HepG2 (cell line): ENCODE measurements around the gene PCP4L1. TPM values are rescaled to one million over a fixed set of nuclear protein-coding genes. Genes with fewer than 3 reads are reported as not detected.

ENCODE experiments used
- ARNT ChIP-seq: fragments of 450-650 bp; IDR thresholded peaks from 2 replicates; pipeline ENCODE4 v1.6.1; 2017
- CHD2 ChIP-seq: IDR thresholded peaks from 2 replicates; pipeline ENCODE4 v1.6.1; 2011; ENCODE audit warnings: low read depth, low read length, improper control_type of control experiment
- EHMT2 ChIP-seq: fragments of 200-600 bp; sonication (generic); IDR thresholded peaks from 2 replicates; pipeline ENCODE4 v1.7.0; 2017; ENCODE audit warnings: antibody characterized with exemption, low read depth, low read length, borderline replicate concordance
- HDAC2 ChIP-seq: sonication (generic); formaldehyde crosslinking; IDR thresholded peaks from 2 replicates; pipeline ENCODE4 v1.4.0; 2020; ENCODE audit warnings: missing genetic modification reagents
- HIVEP1 ChIP-seq: sonication (generic); formaldehyde crosslinking; IDR thresholded peaks from 2 replicates; pipeline ENCODE4 v1.4.0; 2020; ENCODE audit warnings: mild to moderate bottlenecking, missing genetic modification reagents
- HMG20B ChIP-seq: conservative IDR thresholded peaks from 2 replicates; pipeline ENCODE4 v1.6.1; 2016; ENCODE audit warnings: missing genetic modification reagents, missing compliant biosample characterization
- HMGXB4 ChIP-seq, 2 experiments: sonication (generic) in 1 of 2; formaldehyde crosslinking in 1 of 2; IDR thresholded peaks; 2 replicates each; pipeline versions ENCODE4 v1.4.0 to v1.6.1; 2018 to 2020; ENCODE audit warnings: missing genetic modification reagents in 2 of 2, borderline replicate concordance in 1 of 2, low read depth in 1 of 2, mild to moderate bottlenecking in 1 of 2, missing biosample characterization in 1 of 2
- JUNB ChIP-seq: sonication (generic); formaldehyde crosslinking; IDR thresholded peaks from 2 replicates; pipeline ENCODE4 v1.8.0; 2022; ENCODE audit warnings: missing genetic modification reagents, mild to moderate bottlenecking, borderline replicate concordance
- KAT8 ChIP-seq: IDR thresholded peaks from 2 replicates; pipeline ENCODE4 v1.6.1; 2016; ENCODE audit warnings: missing genetic modification reagents, missing compliant biosample characterization
- NFRKB ChIP-seq: fragments of 450-650 bp; IDR thresholded peaks from 2 replicates; pipeline ENCODE4 v1.6.1; 2017
- NPAS2 ChIP-seq: sonication (generic); formaldehyde crosslinking; IDR thresholded peaks from 2 replicates; pipeline ENCODE4 v1.8.0; 2022; ENCODE audit warnings: mild to moderate bottlenecking, missing genetic modification reagents, borderline replicate concordance
- POGZ ChIP-seq: sonication (generic); formaldehyde crosslinking; IDR thresholded peaks from 2 replicates; pipeline ENCODE4 v1.4.0; 2020; ENCODE audit warnings: mild to moderate bottlenecking, missing genetic modification reagents
- SAP130 ChIP-seq: IDR thresholded peaks from 2 replicates; pipeline ENCODE4 v1.6.1; 2016; ENCODE audit warnings: low read depth
- SKIL ChIP-seq: sonication (generic); formaldehyde crosslinking; IDR thresholded peaks from 2 replicates; pipeline ENCODE4 v1.8.0; 2022; ENCODE audit warnings: missing genetic modification reagents, mild to moderate bottlenecking, moderate library complexity, borderline replicate concordance
- STAT6 ChIP-seq: sonication (generic); formaldehyde crosslinking; IDR thresholded peaks from 2 replicates; pipeline ENCODE4 v1.4.0; 2020; ENCODE audit warnings: missing genetic modification reagents, mild to moderate bottlenecking, borderline replicate concordance
- TCF12 ChIP-seq, 2 experiments: fragments of 450-650 bp in 1 of 2; sonication (generic) in 1 of 2; formaldehyde crosslinking in 1 of 2; IDR thresholded peaks; 2 replicates each; pipeline versions ENCODE4 v1.6.1 to v1.8.0; 2017 to 2022; ENCODE audit warnings: antibody characterized with exemption in 1 of 2, mild to moderate bottlenecking in 1 of 2, missing genetic modification reagents in 1 of 2, moderate library complexity in 1 of 2
- ZFP36L2 ChIP-seq: sonication (generic); formaldehyde crosslinking; IDR thresholded peaks from 2 replicates; pipeline ENCODE4 v1.4.0; 2020; ENCODE audit warnings: missing genetic modification reagents
- ZMAT5 ChIP-seq: sonication (generic); formaldehyde crosslinking; IDR thresholded peaks from 2 replicates; pipeline ENCODE4 v1.5.0; 2020; ENCODE audit warnings: mild to moderate bottlenecking, low read depth, missing genetic modification reagents, borderline replicate concordance
- ZMYM4 ChIP-seq: sonication (generic); formaldehyde crosslinking; IDR thresholded peaks from 2 replicates; pipeline ENCODE4 v1.8.1; 2023; ENCODE audit warnings: mild to moderate bottlenecking, missing genetic modification reagents
- ZNF350 ChIP-seq: sonication (generic); formaldehyde crosslinking; IDR thresholded peaks from 2 replicates; pipeline ENCODE4 v1.4.0; 2020; ENCODE audit warnings: mild to moderate bottlenecking, low read depth, missing genetic modification reagents, borderline replicate concordance
- ZNF562 ChIP-seq: sonication (generic); formaldehyde crosslinking; IDR thresholded peaks from 2 replicates; pipeline ENCODE4 v1.8.0; 2022; ENCODE audit warnings: missing genetic modification reagents, borderline replicate concordance
- ZNF644 ChIP-seq: IDR thresholded peaks from 2 replicates; pipeline ENCODE4 v1.6.1; 2016; ENCODE audit warnings: low read depth
- ZNF709 ChIP-seq: sonication (generic); formaldehyde crosslinking; IDR thresholded peaks from 2 replicates; pipeline ENCODE4 v1.5.0; 2020; ENCODE audit warnings: mild to moderate bottlenecking, missing genetic modification reagents
- ZNF816 ChIP-seq: sonication (generic); formaldehyde crosslinking; IDR thresholded peaks from 2 replicates; pipeline ENCODE4 v1.8.0; 2022; ENCODE audit warnings: missing genetic modification reagents, mild to moderate bottlenecking, borderline replicate concordance
- ZNF83 ChIP-seq: sonication (generic); formaldehyde crosslinking; IDR thresholded peaks from 2 replicates; pipeline ENCODE4 v1.4.0; 2020; ENCODE audit warnings: missing genetic modification reagents, mild to moderate bottlenecking, borderline replicate concordance
- polyA plus RNA-seq, 8 experiments: library from polyadenylated mRNA; depleted of rRNA in 3 of 8; stranded (reverse) in 7 of 8; unstranded in 1 of 8; fragments of >200 nt; fragmentation: Illumina TruSeq in 4 of 8; extraction: Trizol in 4 of 8; gene quantifications; 2 replicates each; pipeline versions ENCODE4 v1.2.1 to v1.2.3, GENCODE V29; 2011 to 2016; ENCODE audit warnings: low read depth in 4 of 8, missing spikeins in 1 of 8, mixed read lengths in 1 of 8; ENCODE audit not compliant: insufficient read depth in 1 of 8
- total RNA-seq, 5 experiments: library from RNA; depleted of rRNA; stranded (reverse); fragments of >200 nt; fragmentation: Illumina TruSeq; extraction: Trizol; gene quantifications; 2 replicates each; pipeline ENCODE4 v1.2.3, GENCODE V29; 2016; ENCODE audit warnings: low read depth in 1 of 5

The PCP4L1 gene
- total and polyA plus RNA-seq, 2 of the 13 experiments (the other 11 are each of a cell fraction or from before 2014, with no cell fraction given) = 0.28 TPM; not detected in 1

GRCh38 chr1:161313554-161314200 is 55.1 kb downstream of the PCP4L1 start (continued):
- TF ChIP-seq SKIL (CRISPR knock-in tag) (no peak), ZMYM4 (no peak), NFRKB (no peak), ARNT (no peak), ZNF709 (CRISPR knock-in tag) (no peak), ZNF350 (CRISPR knock-in tag) (no peak), ZFP36L2 (CRISPR knock-in tag) (no peak), JUNB (CRISPR knock-in tag) (no peak), TCF12 (IDR thresholded peaks at IDR 0.05) (no peak), TCF12 (CRISPR knock-in tag; IDR thresholded peaks at IDR 0.05) (no peak), ZNF562 (no peak), NPAS2 (no peak), ZNF644 (CRISPR knock-in tag) (no peak), ZNF816 (no peak), ZMAT5 (CRISPR knock-in tag) (no peak), CHD2 (no peak), STAT6 (no peak), SAP130 (CRISPR knock-in tag) (no peak), HIVEP1 (CRISPR knock-in tag) (no peak), KAT8 (CRISPR knock-in tag) (no peak), HMGXB4 (CRISPR knock-in tag; IDR thresholded peaks at IDR 0.05; ENCODE audit: borderline replicate concordance in 1 of 2, low read depth in 1 of 2) (no peak), POGZ (CRISPR knock-in tag) (no peak), EHMT2 (no peak), HDAC2 (no peak; the same call in 1 of the 2 replicates), HMG20B (CRISPR knock-in tag) (no peak), ZNF83 (CRISPR knock-in tag) (no peak)
